NCI-H226 (cell line): ENCODE data around the gene NOTCH1.

Source experiments
- DNase-seq: peaks from one replicate; pipeline ENCODE4 v3.0.0-alpha.2; 2015

NOTCH1 gene

GRCh38 chr9:136514022-136514714, 31.7 kb downstream of the NOTCH1 start:
- no peak for DNase-seq

- no peak for DNase-seq
Measured at GRCh38 chr9:136513191-136513590, 32.7 kb downstream of the NOTCH1 start.

GRCh38 chr9:136512651-136513071, 33.2 kb downstream of the NOTCH1 start:
- no peak for DNase-seq

GRCh38 chr9:136511670-136512592, 33.9 kb downstream of the NOTCH1 start:
- DNase-seq = no peak

GRCh38 chr9:136511144-136511669, 34.6 kb downstream of the NOTCH1 start:
- DNase-seq = no peak

GRCh38 chr9:136510561-136510960, 35.3 kb downstream of the NOTCH1 start:
- DNase-seq = no peak

- DNase-seq = no peak
Measured at GRCh38 chr9:136509549-136509948, 36.3 kb downstream of the NOTCH1 start.

GRCh38 chr9:136508729-136509500, 36.9 kb downstream of the NOTCH1 start:
- DNase-seq = no peak

GRCh38 chr9:136507992-136508375, 37.9 kb downstream of the NOTCH1 start:
- no peak for DNase-seq

GRCh38 chr9:136507221-136507991, 38.4 kb downstream of the NOTCH1 start:
- no peak for DNase-seq

GRCh38 chr9:136506425-136506824, 39.4 kb downstream of the NOTCH1 start:
- no peak for DNase-seq

- DNase-seq = no peak
Measured at GRCh38 chr9:136505406-136506403, 40.1 kb downstream of the NOTCH1 start.

GRCh38 chr9:136504512-136505348, 41.1 kb downstream of the NOTCH1 start:
- DNase-seq = no peak

GRCh38 chr9:136502940-136503550, 42.8 kb downstream of the NOTCH1 start:
- DNase-seq = no peak

GRCh38 chr9:136502196-136502595, 43.7 kb downstream of the NOTCH1 start:
- DNase-seq = no peak

- no peak for DNase-seq
Measured at GRCh38 chr9:136501686-136502085, 44.2 kb downstream of the NOTCH1 start.

GRCh38 chr9:136499935-136500910, 45.6 kb downstream of the NOTCH1 start:
- no peak for DNase-seq
